Astrocyte (in vitro differentiated cells and primary cell): ENCODE data around the gene ZNF687.

Experiments
- CTCF ChIP-seq: IDR thresholded peaks from 2 replicates; pipeline ENCODE4 v1.5.1; 2011; ENCODE audit warnings: low read depth, mild to moderate bottlenecking, inconsistent platforms, low read length, moderate library complexity; ENCODE audit not compliant: insufficient read depth
- EZH2 ChIP-seq: IDR thresholded peaks from 2 replicates; pipeline ENCODE4 v1.6.1; 2012; ENCODE audit warnings: mild to moderate bottlenecking, low read length, inconsistent platforms; ENCODE audit not compliant: insufficient read depth

GRCh38 chr1:151325646-151326429 lies 43.7 kb downstream of the ZNF687 start:
- TF ChIP-seq CTCF (no peak), EZH2 (no peak)
